Stimulated activated CD8-positive, alpha-beta memory T cell treated with anti-CD3 and anti-CD28 coated beads, Interleukin-4, amount 100 ng/mL, for 48 hours (primary cell): ENCODE measurements around the gene COL6A3.
"Not testable (repeated sequence)": the region's sequence is repeated elsewhere in the genome, so short reads cannot be mapped to it uniquely, and the experiment has no call there.

Experiments
- DNase-seq: peaks from one replicate; pipeline ENCODE4 v3.0.0-alpha.2; 2020

The COL6A3 gene

GRCh38 chr2:237380768-237381167 lies 33.2 kb downstream of the COL6A3 start:
- no peak for DNase-seq

- DNase-seq: no peak
Observed at GRCh38 chr2:237379636-237380035, 34.3 kb downstream of the COL6A3 start.

GRCh38 chr2:237378650-237379049 lies 35.3 kb downstream of the COL6A3 start:
- no peak for DNase-seq

GRCh38 chr2:237374284-237375060 lies 39.5 kb downstream of the COL6A3 start:
- no peak for DNase-seq

- DNase-seq: no peak
Observed at GRCh38 chr2:237371856-237372255, 42.1 kb downstream of the COL6A3 start.

- DNase-seq: no peak
Observed at GRCh38 chr2:237365671-237366070, 48.3 kb downstream of the COL6A3 start.

GRCh38 chr2:237364655-237365054 lies 49.3 kb downstream of the COL6A3 start:
- no peak for DNase-seq

- no peak for DNase-seq
Observed at GRCh38 chr2:237361194-237362004, 52.6 kb downstream of the COL6A3 start.

GRCh38 chr2:237359894-237360780 lies 53.8 kb downstream of the COL6A3 start:
- DNase-seq: no peak

- DNase-seq: no peak
Observed at GRCh38 chr2:237359518-237359840, 54.5 kb downstream of the COL6A3 start.

GRCh38 chr2:237358721-237359517 lies 55.0 kb downstream of the COL6A3 start:
- no peak for DNase-seq

- DNase-seq: no peak
Observed at GRCh38 chr2:237355701-237356100, 58.3 kb downstream of the COL6A3 start.

GRCh38 chr2:237354892-237355291 lies 59.1 kb downstream of the COL6A3 start:
- no peak for DNase-seq

GRCh38 chr2:237354172-237354571 lies 59.8 kb downstream of the COL6A3 start:
- not testable (repeated sequence) for DNase-seq

- DNase-seq: no peak
Observed at GRCh38 chr2:237353215-237353614, 60.7 kb downstream of the COL6A3 start.

GRCh38 chr2:237352279-237352845 lies 61.6 kb downstream of the COL6A3 start:
- DNase-seq: no peak

- no peak for DNase-seq
Observed at GRCh38 chr2:237351796-237352195, 62.2 kb downstream of the COL6A3 start.

GRCh38 chr2:237351046-237351445 lies 62.9 kb downstream of the COL6A3 start:
- DNase-seq: no peak

- no peak for DNase-seq
Observed at GRCh38 chr2:237350597-237350996, 63.4 kb downstream of the COL6A3 start.

GRCh38 chr2:237350070-237350469 lies 63.9 kb downstream of the COL6A3 start:
- DNase-seq: no peak

GRCh38 chr2:237348281-237348865 lies 65.6 kb downstream of the COL6A3 start:
- no peak for DNase-seq
